Thyroid gland (tissue), 4 donors: ENCODE measurements around the gene RNF10.

ENCODE experiments used
- POLR2A ChIP-seq, 2 donors: fragments of 450-650 bp; IDR thresholded peaks; one replicate each; pipeline ENCODE4 v1.6.1; 2017; ENCODE audit warnings: antibody characterized with exemption in 2 of 2, mild to moderate bottlenecking in 2 of 2, moderate library complexity in 1 of 2
- TF ChIP-seq, protein P1 (sequence below), 6 experiments: fragments of 200-600 bp in 3 of 6; fragments of 450-650 bp in 3 of 6; sonication (generic) in 3 of 6; IDR thresholded peaks; one replicate each; pipeline ENCODE4 v1.5.1; 2016 to 2019; ENCODE audit warnings: antibody characterized with exemption in 6 of 6, mild to moderate bottlenecking in 2 of 6, inconsistent platforms in 1 of 6, moderate library complexity in 1 of 6

DNA sequence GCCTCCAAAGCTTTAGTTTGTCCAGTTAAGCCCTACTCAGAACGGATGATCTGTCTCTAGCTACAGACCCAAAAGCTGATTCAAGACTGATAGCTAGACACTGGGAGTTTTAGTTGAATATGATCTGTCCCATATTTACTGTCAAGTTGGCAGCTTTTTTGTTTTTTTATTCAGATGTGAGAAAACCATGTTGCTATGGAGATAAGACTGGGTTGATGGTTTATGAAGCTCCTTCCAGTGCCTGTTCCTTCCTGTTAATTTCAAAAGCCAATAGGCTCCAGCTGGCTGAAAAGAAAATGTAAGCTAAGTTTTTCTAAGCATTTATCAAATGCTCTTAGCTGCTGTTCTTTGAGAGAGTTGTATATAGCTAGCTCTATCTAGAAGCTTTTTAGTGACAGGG lies 33.6 kb upstream of the RNF10 start:
- TF ChIP-seq, protein P1, sequence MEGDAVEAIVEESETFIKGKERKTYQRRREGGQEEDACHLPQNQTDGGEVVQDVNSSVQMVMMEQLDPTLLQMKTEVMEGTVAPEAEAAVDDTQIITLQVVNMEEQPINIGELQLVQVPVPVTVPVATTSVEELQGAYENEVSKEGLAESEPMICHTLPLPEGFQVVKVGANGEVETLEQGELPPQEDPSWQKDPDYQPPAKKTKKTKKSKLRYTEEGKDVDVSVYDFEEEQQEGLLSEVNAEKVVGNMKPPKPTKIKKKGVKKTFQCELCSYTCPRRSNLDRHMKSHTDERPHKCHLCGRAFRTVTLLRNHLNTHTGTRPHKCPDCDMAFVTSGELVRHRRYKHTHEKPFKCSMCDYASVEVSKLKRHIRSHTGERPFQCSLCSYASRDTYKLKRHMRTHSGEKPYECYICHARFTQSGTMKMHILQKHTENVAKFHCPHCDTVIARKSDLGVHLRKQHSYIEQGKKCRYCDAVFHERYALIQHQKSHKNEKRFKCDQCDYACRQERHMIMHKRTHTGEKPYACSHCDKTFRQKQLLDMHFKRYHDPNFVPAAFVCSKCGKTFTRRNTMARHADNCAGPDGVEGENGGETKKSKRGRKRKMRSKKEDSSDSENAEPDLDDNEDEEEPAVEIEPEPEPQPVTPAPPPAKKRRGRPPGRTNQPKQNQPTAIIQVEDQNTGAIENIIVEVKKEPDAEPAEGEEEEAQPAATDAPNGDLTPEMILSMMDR (IDR thresholded peaks at IDR 0.05) = no peak
- no peak for TF ChIP-seq POLR2A (IDR thresholded peaks at IDR 0.05)
